Loucy (cell line): Measurements from ENCODE around the gene FAXC.

Experiments used
- H2AFZ ChIP-seq: fragments of 200-600 bp; sonication (generic); 2 replicates; pipeline ENCODE4 v1.6.0; 2016; ENCODE audit warnings: antibody characterized with exemption, mild to moderate bottlenecking, low read length, moderate library complexity
- H3F3A ChIP-seq: fragments of 200-600 bp; 2 replicates; pipeline ENCODE4 v1.6.0; 2016; ENCODE audit warnings: antibody characterized with exemption, low read depth, mild to moderate bottlenecking
- H3K27me3 ChIP-seq: fragments of 200-600 bp; sonication (generic); 2 replicates; pipeline ENCODE4 v1.6.1; 2014; ENCODE audit warnings: low read length, mild to moderate bottlenecking; ENCODE audit not compliant: insufficient read depth, poor library complexity, severe bottlenecking
- H3K36me3 ChIP-seq: fragments of 200-600 bp; sonication (generic); 2 replicates; pipeline ENCODE4 v1.6.1; 2016; ENCODE audit warnings: low read length; ENCODE audit not compliant: insufficient read depth
- H3K4me1 ChIP-seq: fragments of 200-600 bp; sonication (generic); 2 replicates; pipeline ENCODE4 v1.5.1; 2014; ENCODE audit warnings: low read length, mild to moderate bottlenecking; ENCODE audit not compliant: insufficient read depth, poor library complexity, severe bottlenecking
- H3K4me2 ChIP-seq: fragments of 200-600 bp; sonication (generic); 2 replicates; pipeline ENCODE4 v1.6.0; 2014; ENCODE audit warnings: antibody characterized with exemption, low read length, low read depth, mild to moderate bottlenecking; ENCODE audit not compliant: poor library complexity, severe bottlenecking
- H3K4me3 ChIP-seq: fragments of 200-600 bp; sonication (generic); 2 replicates; pipeline ENCODE4 v1.5.1; 2014; ENCODE audit warnings: low read length, mild to moderate bottlenecking, mixed read lengths; ENCODE audit not compliant: poor library complexity, severe bottlenecking
- H3K79me2 ChIP-seq: fragments of 200-600 bp; sonication (generic); 2 replicates; pipeline ENCODE4 v1.6.1; 2014; ENCODE audit warnings: low read length; ENCODE audit not compliant: insufficient read depth
- H3K9ac ChIP-seq: fragments of 200-600 bp; sonication (generic); 2 replicates; pipeline ENCODE4 v1.6.0; 2014; ENCODE audit warnings: mild to moderate bottlenecking, low read depth, low read length, moderate library complexity; ENCODE audit not compliant: poor library complexity, severe bottlenecking
- H3K9me2 ChIP-seq: fragments of 200-600 bp; sonication (generic); replicated peaks from 2 replicates; pipeline ENCODE4 v1.6.1; 2016; ENCODE audit warnings: low read depth, low read length, mixed read lengths
- H3K9me3 ChIP-seq: fragments of 200-600 bp; sonication (generic); 2 replicates; pipeline ENCODE4 v1.6.1; 2014; ENCODE audit warnings: mild to moderate bottlenecking, antibody characterized with exemption, low read length, low read depth; ENCODE audit not compliant: insufficient read depth
- H4K20me1 ChIP-seq: fragments of 200-600 bp; sonication (generic); 2 replicates; pipeline ENCODE4 v1.6.0; 2014; ENCODE audit warnings: antibody characterized with exemption, low read length, mild to moderate bottlenecking; ENCODE audit not compliant: insufficient read depth, poor library complexity, severe bottlenecking
- EZH2phosphoT487 ChIP-seq: fragments of 200-600 bp; IDR thresholded peaks from 2 replicates; pipeline ENCODE4 v1.6.1; 2018; ENCODE audit warnings: antibody characterized with exemption, mild to moderate bottlenecking, moderate library complexity, borderline replicate concordance
- TF ChIP-seq, protein P1 (sequence below): fragments of 200-600 bp; sonication (generic); conservative IDR thresholded peaks from 2 replicates; pipeline ENCODE4 v1.5.1; 2014; ENCODE audit warnings: mild to moderate bottlenecking, antibody characterized with exemption, low read length

The FAXC gene

DNA sequence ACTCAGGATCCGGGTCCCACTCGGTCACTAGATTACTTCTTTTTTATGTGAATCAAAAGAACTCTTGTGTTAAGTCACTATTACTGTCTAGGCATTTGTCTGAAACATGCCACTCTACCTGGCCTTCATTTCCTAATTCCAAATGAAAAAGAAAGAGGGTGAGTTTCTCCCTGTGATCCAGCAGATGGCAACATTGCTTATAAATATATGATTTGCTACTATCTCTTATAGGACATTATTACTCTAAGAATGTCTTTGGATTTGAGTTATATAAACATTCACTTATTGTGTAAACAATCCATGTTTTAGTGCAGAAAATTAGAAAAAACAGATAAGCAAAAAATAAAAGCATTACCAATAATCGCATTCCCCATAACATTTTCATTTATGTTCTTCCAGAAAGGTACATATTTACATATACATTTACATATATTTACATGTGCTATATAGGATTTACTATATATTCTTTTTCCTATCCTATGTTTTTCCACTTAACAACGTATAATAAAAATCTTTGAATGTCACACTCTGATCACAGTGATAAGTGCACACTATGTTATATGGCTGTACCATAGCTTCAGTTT lies 66.9 kb downstream of the FAXC start:
- Histone ChIP-seq H3F3A (no peaks in the 10 kb centered on the region), H3K4me2 (no peak overlapping the region), H3K9ac (no peak overlapping the region), H3K4me3 (no peak overlapping the region), H3K9me3 (no peaks in the 10 kb centered on the region), H2AFZ (no peak overlapping the region), H4K20me1 (no peaks in the 10 kb centered on the region), H3K27me3 (no peaks in the 10 kb centered on the region), H3K79me2 (no peaks in the 10 kb centered on the region), H3K36me3 (no peaks in the 10 kb centered on the region), H3K9me2 (no peaks in the 10 kb centered on the region), H3K4me1 (no peaks in the 10 kb centered on the region)
- no peak for TF ChIP-seq EZH2phosphoT487
- TF ChIP-seq, protein P1, sequence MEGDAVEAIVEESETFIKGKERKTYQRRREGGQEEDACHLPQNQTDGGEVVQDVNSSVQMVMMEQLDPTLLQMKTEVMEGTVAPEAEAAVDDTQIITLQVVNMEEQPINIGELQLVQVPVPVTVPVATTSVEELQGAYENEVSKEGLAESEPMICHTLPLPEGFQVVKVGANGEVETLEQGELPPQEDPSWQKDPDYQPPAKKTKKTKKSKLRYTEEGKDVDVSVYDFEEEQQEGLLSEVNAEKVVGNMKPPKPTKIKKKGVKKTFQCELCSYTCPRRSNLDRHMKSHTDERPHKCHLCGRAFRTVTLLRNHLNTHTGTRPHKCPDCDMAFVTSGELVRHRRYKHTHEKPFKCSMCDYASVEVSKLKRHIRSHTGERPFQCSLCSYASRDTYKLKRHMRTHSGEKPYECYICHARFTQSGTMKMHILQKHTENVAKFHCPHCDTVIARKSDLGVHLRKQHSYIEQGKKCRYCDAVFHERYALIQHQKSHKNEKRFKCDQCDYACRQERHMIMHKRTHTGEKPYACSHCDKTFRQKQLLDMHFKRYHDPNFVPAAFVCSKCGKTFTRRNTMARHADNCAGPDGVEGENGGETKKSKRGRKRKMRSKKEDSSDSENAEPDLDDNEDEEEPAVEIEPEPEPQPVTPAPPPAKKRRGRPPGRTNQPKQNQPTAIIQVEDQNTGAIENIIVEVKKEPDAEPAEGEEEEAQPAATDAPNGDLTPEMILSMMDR = peak; percentile 70

DNA sequence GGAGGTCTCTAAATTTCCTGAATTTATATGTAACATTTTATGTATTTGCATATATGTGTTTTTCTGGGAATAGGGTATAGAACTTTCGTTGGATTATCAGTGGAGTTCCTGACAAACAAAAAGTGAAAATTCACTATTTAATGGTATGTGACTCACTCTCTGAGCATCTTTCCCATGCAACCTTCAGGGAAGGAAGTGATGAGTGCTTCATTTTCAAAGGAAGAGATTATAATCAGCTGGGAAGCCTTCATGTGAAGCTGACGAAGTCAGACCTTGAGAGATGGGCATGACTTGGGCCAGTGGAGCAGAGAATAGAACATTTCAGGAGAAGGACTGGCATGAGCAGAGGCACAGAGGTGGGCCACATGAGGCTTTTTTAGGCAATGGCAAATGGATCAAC lies 72.7 kb downstream of the FAXC start:
- Histone ChIP-seq H3F3A (no peaks in the 10 kb centered on the region), H3K36me3 (no peaks in the 10 kb centered on the region), H3K9me2 (no peaks in the 10 kb centered on the region), H3K4me2 (no peak overlapping the region), H3K27me3 (no peaks in the 10 kb centered on the region), H3K79me2 (no peaks in the 10 kb centered on the region), H2AFZ (no peak overlapping the region), H4K20me1 (no peaks in the 10 kb centered on the region), H3K9ac (no peak overlapping the region), H3K9me3 (no peaks in the 10 kb centered on the region), H3K4me1 (no peaks in the 10 kb centered on the region), H3K4me3 (no peak overlapping the region)
- TF ChIP-seq EZH2phosphoT487 = no peak
- TF ChIP-seq, protein P1 = no peak

DNA sequence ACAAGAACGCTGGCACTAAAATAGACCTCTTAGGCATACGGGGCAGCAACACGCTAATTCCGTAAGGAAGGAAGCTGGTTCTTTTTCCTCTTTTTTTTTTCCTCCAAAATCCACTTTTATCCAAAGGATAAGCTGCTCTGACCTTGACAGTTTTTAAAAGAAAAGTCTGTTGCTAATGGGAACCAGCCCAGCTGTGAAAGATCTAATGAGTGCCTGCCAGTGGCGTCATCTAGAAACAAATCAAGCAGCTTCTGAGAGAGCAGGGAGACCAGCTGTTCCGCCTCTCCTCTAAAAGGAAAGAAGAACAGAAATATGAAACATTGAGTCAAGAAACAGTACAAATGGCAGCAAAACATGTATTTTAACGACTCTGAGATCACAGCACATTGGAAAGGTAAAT lies 78.6 kb downstream of the FAXC start:
- Histone ChIP-seq H3K27me3 (no peaks in the 10 kb centered on the region), H3K9me3 (no peaks in the 10 kb centered on the region), H4K20me1 (no peaks in the 10 kb centered on the region), H3K9ac (no peak overlapping the region), H3K79me2 (no peaks in the 10 kb centered on the region), H3K36me3 (no peaks in the 10 kb centered on the region), H3F3A (no peaks in the 10 kb centered on the region), H3K4me1 (no peaks in the 10 kb centered on the region), H3K4me2 (no peak overlapping the region), H3K9me2 (no peaks in the 10 kb centered on the region), H3K4me3 (no peak overlapping the region), H2AFZ (no peak overlapping the region)
- no peak for TF ChIP-seq EZH2phosphoT487
- TF ChIP-seq, protein P1 = no peak
